Neural progenitor cell (in vitro differentiated cells): ENCODE measurements around the gene LAX1. TPM values are rescaled to one million over a fixed set of nuclear protein-coding genes. Genes with fewer than 3 reads are reported as not detected.

Experiments used
- DNase-seq: peaks from one replicate; pipeline ENCODE4 v3.0.0-alpha.2; 2016; ENCODE audit warnings: low spot score
- H2AFZ ChIP-seq: fragments of 200-600 bp; sonication (generic); replicated peaks from 2 replicates; pipeline ENCODE4 v1.6.1; 2016; ENCODE audit warnings: antibody characterized with exemption
- H3F3A ChIP-seq: fragments of 200-600 bp; sonication (generic); 2 replicates; pipeline ENCODE4 v1.6.1; 2016; ENCODE audit warnings: antibody characterized with exemption, low read depth
- H3K27ac ChIP-seq: fragments of 200-600 bp; sonication (generic); 2 replicates; pipeline ENCODE4 v1.5.1; 2016; ENCODE audit warnings: mild to moderate bottlenecking
- H3K27me3 ChIP-seq: fragments of 200-600 bp; sonication (generic); 2 replicates; pipeline ENCODE4 v1.6.1; 2016; ENCODE audit warnings: mild to moderate bottlenecking, moderate library complexity
- H3K36me3 ChIP-seq: fragments of 200-600 bp; sonication (generic); 2 replicates; pipeline ENCODE4 v1.5.1; 2016
- H3K4me1 ChIP-seq: fragments of 200-600 bp; sonication (generic); 2 replicates; pipeline ENCODE4 v1.6.1; 2016; ENCODE audit warnings: mixed run types
- H3K4me2 ChIP-seq: fragments of 200-600 bp; sonication (generic); 2 replicates; pipeline ENCODE4 v1.6.1; 2016
- H3K4me3 ChIP-seq: fragments of 200-600 bp; sonication (generic); 2 replicates; pipeline ENCODE4 v1.5.1; 2016
- H3K79me2 ChIP-seq: fragments of 200-600 bp; sonication (generic); 2 replicates; pipeline ENCODE4 v1.6.1; 2016; ENCODE audit warnings: low read depth
- H3K9ac ChIP-seq: fragments of 200-600 bp; sonication (generic); 2 replicates; pipeline ENCODE4 v1.6.1; 2016
- H3K9me3 ChIP-seq: fragments of 200-600 bp; sonication (generic); 2 replicates; pipeline ENCODE4 v1.5.1; 2016; ENCODE audit warnings: low read depth
- H4K20me1 ChIP-seq: fragments of 200-600 bp; sonication (generic); 2 replicates; pipeline ENCODE4 v1.6.1; 2016; ENCODE audit warnings: low read depth
- H3K27ac Mint-ChIP-seq: 3 replicates; pipeline ENCODE4 v1.8.0; 2021; ENCODE audit warnings: mixed read lengths
- H3K27me3 Mint-ChIP-seq: 2 replicates; pipeline ENCODE4 v1.8.0; 2022; ENCODE audit warnings: low read depth, mild to moderate bottlenecking, inconsistent platforms, moderate library complexity, mixed read lengths; ENCODE audit not compliant: insufficient read depth
- H3K36me3 Mint-ChIP-seq: 3 replicates; pipeline ENCODE4 v1.8.0; 2021; ENCODE audit warnings: mixed read lengths
- H3K4me1 Mint-ChIP-seq: 3 replicates; pipeline ENCODE4 v1.8.0; 2021; ENCODE audit warnings: mixed read lengths
- H3K4me3 Mint-ChIP-seq: 3 replicates; pipeline ENCODE4 v1.8.0; 2021; ENCODE audit warnings: mild to moderate bottlenecking, moderate library complexity, mixed read lengths
- H3K9me3 Mint-ChIP-seq: 3 replicates; pipeline ENCODE4 v1.8.0; 2020; ENCODE audit warnings: mixed read lengths
- EZH2 ChIP-seq: fragments of 200-600 bp; sonication (generic); IDR thresholded peaks from 2 replicates; pipeline ENCODE4 v1.6.1; 2017; ENCODE audit warnings: antibody characterized with exemption, mild to moderate bottlenecking, moderate library complexity
- EZH2phosphoT487 ChIP-seq: fragments of 200-600 bp; sonication (generic); IDR thresholded peaks from 2 replicates; pipeline ENCODE4 v1.6.1; 2017; ENCODE audit warnings: antibody characterized with exemption
- total RNA-seq: library from RNA; depleted of rRNA; stranded (reverse); fragments of >200 nt; gene quantifications from 2 replicates; pipeline ENCODE4 v1.2.3, GENCODE V29; 2015; ENCODE audit warnings: low replicate concordance
- TF ChIP-seq, protein P1 (sequence below): fragments of 200-600 bp; sonication (generic); IDR thresholded peaks from 2 replicates; pipeline ENCODE4 v1.5.1; 2017; ENCODE audit warnings: antibody characterized with exemption, mild to moderate bottlenecking

Gene LAX1
- total RNA-seq, 1 donor from 2014 or later, result not detected

DNA sequence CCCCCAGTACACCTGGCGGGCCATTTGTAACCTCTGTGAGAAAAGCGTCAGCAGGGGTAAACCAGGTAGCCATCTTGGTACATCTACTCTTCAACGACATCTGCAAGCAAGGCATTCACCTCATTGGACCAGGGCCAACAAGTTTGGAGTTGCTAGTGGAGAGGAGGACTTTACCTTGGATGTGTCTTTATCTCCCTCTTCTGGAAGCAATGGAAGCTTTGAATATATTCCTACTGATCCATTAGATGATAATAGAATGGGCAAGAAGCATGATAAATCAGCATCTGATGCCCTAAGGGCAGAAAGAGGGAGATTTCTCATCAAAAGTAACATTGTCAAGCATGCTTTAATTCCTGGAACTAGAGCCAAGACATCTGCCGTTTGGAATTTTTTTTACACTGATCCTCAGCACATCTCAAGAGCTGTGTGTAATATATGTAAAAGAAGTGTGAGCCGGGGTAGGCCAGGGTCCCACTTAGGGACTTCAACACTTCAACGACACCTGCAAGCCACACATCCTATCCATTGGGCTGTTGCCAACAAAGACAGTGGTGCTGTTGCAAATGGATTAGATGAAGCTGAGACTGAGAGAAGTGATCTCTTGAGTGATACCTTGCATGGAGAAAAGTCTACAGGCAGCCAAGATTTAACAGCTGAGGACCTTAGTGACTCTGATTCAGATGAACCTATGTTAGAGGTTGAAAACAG is 33.1 kb downstream of the LAX1 start:
- no peak overlapping the region for H2AFZ ChIP-seq
- Mint-ChIP-seq H3K36me3 (peaks cover 51% of the 10 kb centered on the region), H3K27ac (no peak overlapping the region), H3K4me1 (peaks cover 19% of the 10 kb centered on the region), H3K4me3 (peak overlapping the region; percentile 97), H3K9me3 (peaks cover 46% of the 10 kb centered on the region), H3K27me3 (peaks cover 2% of the 10 kb centered on the region)
- peaks cover 34% of the 10 kb centered on the region for H3K36me3 ChIP-seq
- H3K9ac ChIP-seq, result no peak overlapping the region
- no peaks in the 10 kb centered on the region for H3K27me3 ChIP-seq
- H3K79me2 ChIP-seq, result peaks cover 72% of the 10 kb centered on the region
- H3K4me1 ChIP-seq, result peaks cover 11% of the 10 kb centered on the region
- H3K9me3 ChIP-seq, result no peaks in the 10 kb centered on the region
- TF ChIP-seq EZH2phosphoT487, result no peak
- TF ChIP-seq, protein P1, sequence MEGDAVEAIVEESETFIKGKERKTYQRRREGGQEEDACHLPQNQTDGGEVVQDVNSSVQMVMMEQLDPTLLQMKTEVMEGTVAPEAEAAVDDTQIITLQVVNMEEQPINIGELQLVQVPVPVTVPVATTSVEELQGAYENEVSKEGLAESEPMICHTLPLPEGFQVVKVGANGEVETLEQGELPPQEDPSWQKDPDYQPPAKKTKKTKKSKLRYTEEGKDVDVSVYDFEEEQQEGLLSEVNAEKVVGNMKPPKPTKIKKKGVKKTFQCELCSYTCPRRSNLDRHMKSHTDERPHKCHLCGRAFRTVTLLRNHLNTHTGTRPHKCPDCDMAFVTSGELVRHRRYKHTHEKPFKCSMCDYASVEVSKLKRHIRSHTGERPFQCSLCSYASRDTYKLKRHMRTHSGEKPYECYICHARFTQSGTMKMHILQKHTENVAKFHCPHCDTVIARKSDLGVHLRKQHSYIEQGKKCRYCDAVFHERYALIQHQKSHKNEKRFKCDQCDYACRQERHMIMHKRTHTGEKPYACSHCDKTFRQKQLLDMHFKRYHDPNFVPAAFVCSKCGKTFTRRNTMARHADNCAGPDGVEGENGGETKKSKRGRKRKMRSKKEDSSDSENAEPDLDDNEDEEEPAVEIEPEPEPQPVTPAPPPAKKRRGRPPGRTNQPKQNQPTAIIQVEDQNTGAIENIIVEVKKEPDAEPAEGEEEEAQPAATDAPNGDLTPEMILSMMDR, result no peak
- no peak for TF ChIP-seq EZH2
- no peak overlapping the region for H3K4me3 ChIP-seq
- peaks cover 24% of the 10 kb centered on the region for H4K20me1 ChIP-seq
- no peak for DNase-seq
- H3K4me2 ChIP-seq, result no peak overlapping the region
- no peak overlapping the region for H3K27ac ChIP-seq
- H3F3A ChIP-seq, result peaks cover 14% of the 10 kb centered on the region

DNA sequence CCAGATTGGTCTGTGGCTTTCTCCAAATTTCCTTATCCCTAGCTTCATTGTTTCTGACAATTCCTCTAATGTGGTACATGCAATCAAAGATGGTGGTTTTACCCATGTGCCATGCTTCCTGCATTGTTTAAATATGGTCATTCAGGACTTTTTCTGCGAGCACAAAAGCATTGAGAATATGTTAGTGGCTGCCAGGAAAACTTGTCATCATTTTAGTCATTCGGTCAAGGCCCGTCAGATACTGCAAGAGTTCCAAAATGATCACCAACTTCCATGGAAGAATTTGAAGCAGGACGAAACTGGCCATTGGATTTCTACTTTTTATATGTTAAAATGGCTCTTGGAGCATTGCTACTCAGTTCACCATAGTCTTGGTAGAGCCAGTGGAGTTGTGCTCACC is 34.2 kb downstream of the LAX1 start:
- Histone ChIP-seq H3K4me3 (no peak overlapping the region), H2AFZ (no peak overlapping the region), H3F3A (peaks cover 14% of the 10 kb centered on the region), H3K9me3 (no peaks in the 10 kb centered on the region), H3K36me3 (peaks cover 42% of the 10 kb centered on the region), H3K27ac (no peak overlapping the region), H3K4me2 (no peak overlapping the region), H3K79me2 (peaks cover 82% of the 10 kb centered on the region), H3K27me3 (no peaks in the 10 kb centered on the region), H4K20me1 (peaks cover 29% of the 10 kb centered on the region), H3K4me1 (peaks cover 11% of the 10 kb centered on the region), H3K9ac (no peak overlapping the region)
- DNase-seq, result no peak
- no peaks in the 10 kb centered on the region for H3K27me3 Mint-ChIP-seq
- no peak overlapping the region for H3K27ac Mint-ChIP-seq
- no peak overlapping the region for H3K4me3 Mint-ChIP-seq
- H3K9me3 Mint-ChIP-seq, result peaks cover 52% of the 10 kb centered on the region
- H3K4me1 Mint-ChIP-seq, result peaks cover 19% of the 10 kb centered on the region
- H3K36me3 Mint-ChIP-seq, result peaks cover 58% of the 10 kb centered on the region
- TF ChIP-seq EZH2, result no peak
- TF ChIP-seq, protein P1, result no peak
- no peak for TF ChIP-seq EZH2phosphoT487

DNA sequence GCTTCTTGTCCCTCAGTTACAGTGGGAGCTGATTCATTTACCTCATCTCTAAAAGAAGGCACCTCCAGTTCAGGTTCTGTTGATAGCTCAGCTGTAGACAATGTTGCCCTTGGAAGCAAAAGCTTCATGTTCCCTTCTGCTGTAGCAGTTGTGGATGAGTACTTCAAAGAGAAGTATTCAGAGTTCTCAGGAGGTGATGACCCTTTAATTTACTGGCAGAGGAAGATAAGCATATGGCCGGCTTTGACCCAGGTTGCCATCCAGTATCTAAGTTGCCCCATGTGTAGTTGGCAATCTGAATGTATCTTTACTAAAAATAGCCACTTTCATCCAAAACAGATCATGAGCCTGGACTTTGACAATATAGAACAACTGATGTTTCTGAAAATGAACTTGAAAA is 35.0 kb downstream of the LAX1 start:
- H3K27ac Mint-ChIP-seq, result no peak overlapping the region
- H2AFZ ChIP-seq, result no peak overlapping the region
- peaks cover 10% of the 10 kb centered on the region for H3K4me1 ChIP-seq
- H3K9me3 ChIP-seq, result no peaks in the 10 kb centered on the region
- peaks cover 14% of the 10 kb centered on the region for H3F3A ChIP-seq
- no peak overlapping the region for H3K9ac ChIP-seq
- H3K27me3 ChIP-seq, result no peaks in the 10 kb centered on the region
- H3K79me2 ChIP-seq, result peaks cover 90% of the 10 kb centered on the region
- peaks cover 64% of the 10 kb centered on the region for H3K36me3 Mint-ChIP-seq
- H3K36me3 ChIP-seq, result peaks cover 42% of the 10 kb centered on the region
- H3K4me3 ChIP-seq, result no peak overlapping the region
- H3K27me3 Mint-ChIP-seq, result no peaks in the 10 kb centered on the region
- no peak overlapping the region for H3K27ac ChIP-seq
- no peak for DNase-seq
- no peak overlapping the region for H3K4me2 ChIP-seq
- no peak overlapping the region for H3K4me3 Mint-ChIP-seq
- TF ChIP-seq EZH2phosphoT487 (no peak), EZH2 (no peak)
- TF ChIP-seq, protein P1, result no peak
- peaks cover 16% of the 10 kb centered on the region for H3K4me1 Mint-ChIP-seq
- peaks cover 36% of the 10 kb centered on the region for H4K20me1 ChIP-seq
- H3K9me3 Mint-ChIP-seq, result peaks cover 54% of the 10 kb centered on the region
